NOMO-1 treated with DMSO at 0.1 percent for 48 hours (cell line): ENCODE measurements around the gene CSTB.

Experiments used
- DNase-seq: peaks from one replicate; lab custom pipeline; 2025; ENCODE audit not compliant: unreplicated experiment; lab: John Stamatoyannopoulos, UW

CSTB gene

DNA sequence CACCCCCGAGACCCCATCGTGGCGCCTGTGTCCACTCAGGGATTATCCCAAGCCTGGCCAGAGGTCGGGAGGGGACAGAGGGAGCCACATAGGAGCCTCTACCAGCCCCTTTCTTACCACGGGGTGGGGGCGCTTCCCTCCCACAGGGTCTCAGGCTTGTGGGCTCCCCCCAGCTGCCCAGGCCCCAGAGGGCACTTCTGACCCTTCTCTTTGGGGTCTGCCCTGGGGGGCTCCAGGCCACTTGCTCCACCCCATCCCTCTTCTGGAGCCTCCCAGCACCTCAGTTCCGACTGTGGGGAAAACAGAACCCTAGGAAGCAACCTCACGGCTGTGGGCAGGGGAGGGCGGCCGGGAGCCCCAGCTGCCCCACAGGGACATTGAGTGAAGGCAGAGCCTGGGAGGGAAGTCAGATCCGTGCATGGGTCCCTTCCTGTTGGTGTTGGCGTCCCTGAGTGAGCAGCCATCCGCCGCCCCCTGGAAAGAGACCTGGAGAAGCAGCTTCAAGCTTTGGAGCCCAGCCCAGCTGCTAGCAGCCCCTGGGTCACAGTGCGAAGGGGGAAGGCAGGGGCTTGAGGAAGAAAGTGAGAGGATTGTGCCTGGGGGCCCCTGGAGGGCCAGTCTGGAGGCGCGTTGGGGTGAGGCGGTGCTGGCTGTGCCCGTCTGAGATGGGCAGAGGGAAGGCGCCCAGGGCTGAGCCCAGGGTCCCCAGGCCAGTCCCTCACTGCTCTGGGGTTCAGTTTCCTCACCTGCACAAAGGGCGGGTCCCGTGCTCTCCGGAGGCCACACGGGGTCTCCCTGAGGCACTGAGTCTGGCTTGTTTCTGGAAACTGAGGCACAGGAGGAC is 35.4 kb upstream of the CSTB start:
- DNase-seq = no peak

DNA sequence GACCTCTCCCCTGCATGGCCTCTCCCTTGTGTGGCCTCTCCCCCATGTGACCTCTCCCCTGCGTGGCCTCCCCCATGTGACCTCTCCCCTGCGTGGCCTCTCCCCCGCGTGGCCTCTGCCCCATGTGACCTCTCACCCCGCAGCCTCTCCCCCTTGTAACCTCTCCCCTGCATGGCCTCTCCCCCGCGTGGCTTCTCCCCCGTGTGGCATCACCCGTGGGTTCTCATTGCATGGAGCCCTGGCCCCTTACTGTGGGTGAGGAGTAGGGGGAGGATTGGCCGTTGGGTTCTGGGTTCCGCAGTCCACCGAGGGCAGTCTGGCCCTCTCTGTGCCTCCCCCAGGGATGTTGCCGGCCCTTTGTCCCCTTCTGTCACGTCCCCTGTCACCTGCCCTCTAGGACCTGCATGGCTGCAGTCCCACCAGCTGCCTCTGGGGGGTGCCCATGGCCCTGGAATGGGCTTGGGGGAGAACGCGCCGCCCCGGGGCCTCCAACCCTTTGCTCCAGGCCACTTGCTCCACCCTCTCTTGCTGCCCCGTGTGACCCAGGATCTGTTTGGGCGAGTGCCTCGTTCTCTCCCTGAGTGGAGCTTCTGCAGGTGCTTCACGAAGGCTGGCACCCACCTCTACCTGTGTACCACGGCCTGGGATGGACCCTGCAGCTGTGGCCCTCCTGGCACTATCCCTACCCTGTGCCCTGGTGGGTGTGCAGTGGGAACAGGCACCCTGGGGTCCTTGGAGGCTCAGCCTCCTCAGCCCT is 34.6 kb upstream of the CSTB start:
- peak; percentile 88 for DNase-seq

DNA sequence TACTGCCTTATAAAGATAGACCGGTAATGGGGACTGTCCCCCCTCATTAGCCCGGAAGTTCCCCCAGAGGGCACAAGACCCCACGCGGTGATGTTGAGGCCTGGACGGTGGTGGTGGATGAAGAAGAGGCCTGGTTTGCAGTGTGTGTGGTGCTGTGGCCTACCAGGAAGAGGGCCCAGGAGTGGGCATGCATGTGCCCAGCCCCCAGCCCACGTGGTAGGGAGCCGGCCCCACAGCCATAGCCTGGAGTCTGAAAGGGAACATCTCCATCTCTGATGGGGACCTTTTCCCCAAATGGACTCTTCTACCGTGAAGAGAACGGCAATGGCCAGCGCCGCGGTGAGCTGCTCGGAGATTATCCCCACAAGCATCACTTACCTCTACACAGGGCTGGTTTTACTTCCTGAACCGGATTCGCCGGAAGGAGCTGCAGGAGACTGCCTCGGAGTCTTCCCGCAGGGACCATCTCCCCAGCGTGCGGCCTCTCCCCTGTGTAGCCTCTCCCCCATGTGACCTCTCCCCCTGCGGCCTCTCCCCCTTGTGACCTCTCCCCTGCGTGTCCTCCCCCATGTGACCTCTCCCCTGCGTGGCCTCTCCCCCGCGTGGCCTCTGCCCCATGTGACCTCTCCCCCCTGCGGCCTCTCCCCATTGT is 33.9 kb upstream of the CSTB start:
- no peak for DNase-seq

DNA sequence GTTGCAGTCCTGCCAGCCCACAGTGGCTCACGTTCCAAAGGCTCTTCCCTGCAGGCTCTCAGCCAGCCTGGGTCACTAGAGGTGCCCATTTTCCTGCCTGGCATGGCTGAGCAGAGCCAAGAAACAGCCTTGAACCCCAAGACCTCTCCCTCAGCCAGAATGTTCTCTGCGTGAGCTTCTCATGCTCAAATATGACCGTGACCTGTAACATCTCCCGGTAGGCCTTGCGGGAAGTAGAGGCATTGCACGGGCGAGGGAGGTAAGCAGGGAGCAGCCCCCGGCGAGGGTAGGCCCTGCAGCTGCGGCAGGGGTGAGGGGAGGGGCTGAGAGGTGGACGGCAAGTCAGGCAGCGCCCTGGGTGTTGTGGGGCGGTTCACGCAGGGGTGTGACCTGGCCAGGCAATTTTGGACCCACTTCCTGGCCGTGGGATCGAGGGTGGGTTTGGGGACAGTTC is 33.3 kb upstream of the CSTB start:
- DNase-seq = no peak

DNA sequence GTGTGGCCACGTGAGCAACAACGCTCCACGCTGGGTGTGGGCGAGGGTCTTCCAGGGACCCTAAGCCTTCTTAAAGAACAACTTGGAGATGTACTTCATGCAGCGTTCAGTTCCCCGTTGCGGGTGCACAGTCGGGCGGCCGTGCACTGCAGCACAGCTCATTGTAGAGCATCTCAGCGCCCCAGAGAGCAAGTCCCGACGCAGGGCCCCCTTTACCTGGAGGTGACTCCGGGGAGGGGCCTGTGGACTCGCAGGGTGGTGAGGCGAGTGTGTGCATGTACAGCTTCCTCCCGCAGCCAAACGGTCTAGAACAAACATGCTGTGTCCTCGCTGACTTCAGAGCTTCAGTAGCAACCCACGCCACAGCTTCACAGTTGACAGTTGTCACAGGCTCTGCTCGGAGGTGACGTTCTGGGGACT is 32.7 kb upstream of the CSTB start:
- no peak for DNase-seq

DNA sequence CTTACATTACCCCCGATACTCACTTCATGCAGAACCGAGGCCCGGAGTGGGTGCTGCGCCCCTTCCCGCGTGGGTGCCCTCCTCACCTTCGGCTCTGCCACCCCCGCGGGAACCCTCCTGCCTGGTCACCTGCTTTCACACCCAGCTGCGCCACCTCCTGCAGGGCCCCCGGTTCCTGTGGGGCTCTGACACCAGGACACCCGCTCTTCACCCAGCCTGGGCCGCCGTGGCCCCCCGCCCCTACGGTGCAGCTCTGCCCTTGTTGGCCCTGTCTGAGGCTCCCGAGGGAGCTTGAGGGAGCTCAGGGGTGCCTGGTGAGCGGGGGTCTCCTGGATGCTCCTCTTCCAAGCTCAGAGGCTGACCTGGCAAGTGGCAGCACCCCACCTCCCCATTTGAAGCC is 32.3 kb upstream of the CSTB start:
- no peak for DNase-seq

DNA sequence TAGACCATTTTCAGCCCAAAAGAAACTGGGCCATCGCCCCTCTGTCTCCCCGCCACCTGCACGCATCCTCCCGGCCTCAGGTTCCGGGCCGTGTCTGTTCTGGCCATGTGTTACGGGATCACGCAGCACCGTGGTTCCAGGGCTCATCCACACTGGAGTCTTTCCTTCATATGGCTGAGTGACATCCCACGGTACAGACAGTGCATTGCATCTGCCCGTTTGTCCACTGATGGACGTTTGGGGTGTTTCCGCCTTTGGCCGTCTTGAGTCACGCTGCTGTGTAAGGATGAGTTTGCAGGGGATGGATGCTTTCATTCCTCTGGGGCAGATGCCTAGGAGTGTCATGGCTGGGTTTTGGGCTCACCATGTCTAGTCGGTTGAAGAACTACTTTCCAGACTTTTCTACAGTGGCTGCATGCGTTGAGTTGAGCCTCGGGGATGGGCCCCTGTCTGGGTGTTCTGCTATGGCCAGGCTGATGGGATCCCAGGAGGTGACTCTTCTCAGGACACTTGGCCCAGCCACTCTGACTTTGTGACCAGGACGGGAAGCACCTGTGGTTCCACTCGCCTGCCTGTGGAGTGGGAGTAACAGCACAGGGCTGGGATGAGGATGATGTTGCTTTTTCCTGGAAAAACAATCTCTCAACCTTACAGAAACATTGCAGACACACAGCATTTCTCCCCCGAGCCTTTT is 30.1 kb upstream of the CSTB start:
- no peak for DNase-seq

DNA sequence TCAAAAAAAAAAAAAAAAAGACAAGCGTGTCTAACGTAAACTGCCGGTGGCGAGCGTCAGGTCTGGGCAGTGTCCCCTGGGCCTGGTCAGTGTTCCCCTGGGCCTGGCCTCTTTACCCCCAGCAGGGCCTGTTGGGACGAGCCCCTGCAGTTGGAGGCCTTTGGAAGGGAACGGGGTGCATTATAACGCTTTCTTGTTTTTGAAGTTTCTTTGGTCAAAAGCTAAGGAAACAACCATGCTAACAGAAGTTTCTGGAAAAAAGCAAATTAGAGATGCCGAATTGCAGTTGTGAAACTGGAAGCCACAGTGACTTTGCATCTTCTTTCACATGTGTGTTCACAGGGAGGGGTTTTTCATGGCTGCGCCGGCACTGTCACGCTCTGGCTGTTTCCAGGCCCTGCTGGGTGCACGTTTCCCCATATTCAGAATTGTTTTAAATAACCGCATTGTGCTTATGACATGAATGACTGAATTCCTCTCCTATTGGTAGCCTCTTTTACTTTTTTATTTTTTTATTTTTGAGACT is 29.2 kb upstream of the CSTB start:
- peak; percentile 92 for DNase-seq

DNA sequence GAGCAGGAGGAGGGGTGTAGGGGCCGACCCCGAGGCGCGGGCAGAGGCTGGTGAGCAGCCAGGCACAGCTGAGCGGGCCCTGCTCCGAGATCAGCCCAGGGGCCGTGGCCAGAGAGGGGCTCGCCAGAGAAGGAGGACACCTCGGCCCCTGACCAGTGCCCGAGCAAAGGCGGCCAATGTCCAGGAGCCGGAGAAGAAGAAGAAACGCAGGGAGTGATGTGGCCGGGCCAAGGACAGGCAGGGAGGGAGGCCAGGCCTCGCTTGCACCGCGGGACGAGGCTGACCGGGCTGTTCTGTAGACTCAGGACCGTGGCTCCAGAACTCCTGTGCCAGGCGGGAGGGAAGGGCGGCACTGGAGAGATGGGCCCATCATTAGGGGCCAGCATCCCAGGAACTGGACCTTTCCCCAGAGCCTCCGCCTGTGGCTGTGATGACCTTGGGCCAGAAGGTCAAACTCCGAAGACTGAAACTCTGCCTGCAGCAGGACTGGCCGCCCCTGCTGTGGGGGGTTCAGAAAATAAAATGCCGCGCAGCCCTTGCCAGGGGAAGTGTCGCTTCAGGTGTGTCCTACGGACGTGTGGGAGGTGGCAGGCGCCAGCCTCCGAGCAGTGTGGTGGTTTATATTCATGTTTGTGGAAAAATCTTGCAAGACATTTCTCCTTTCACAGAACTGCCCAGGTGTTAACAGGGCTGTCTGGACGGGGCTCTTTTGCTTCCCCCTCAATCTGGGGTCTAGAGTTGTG is 27.6 kb upstream of the CSTB start:
- DNase-seq = no peak

DNA sequence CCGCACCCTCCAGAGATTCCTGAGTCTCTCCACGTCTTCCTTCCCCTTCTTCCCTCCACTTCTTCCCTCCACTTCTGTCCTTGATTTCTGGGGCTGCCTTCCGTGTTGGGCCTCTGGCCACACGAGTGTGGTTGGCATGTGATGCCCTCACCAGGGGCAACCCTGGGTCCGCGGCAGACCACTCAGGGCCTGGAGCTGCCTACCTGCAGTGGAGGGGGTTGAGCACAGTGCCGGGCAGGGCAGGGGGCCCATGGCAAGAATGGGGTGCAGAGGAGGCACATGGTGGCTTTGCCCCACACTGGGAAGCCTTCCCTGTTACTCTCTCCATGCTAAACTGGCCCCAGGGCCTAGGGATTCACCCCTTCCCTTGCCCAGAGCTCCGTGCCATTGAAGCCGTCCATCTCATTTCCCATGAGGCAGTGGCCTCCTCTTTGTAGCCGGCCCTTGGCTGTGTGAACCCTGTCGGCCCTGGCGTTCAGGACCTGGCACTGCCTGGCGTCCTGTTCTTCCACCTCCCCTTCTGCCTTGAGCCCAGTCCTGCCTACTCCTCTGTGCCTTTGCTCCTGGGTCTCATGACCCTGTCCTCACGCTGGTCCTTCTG is 26.7 kb upstream of the CSTB start:
- DNase-seq = no peak

DNA sequence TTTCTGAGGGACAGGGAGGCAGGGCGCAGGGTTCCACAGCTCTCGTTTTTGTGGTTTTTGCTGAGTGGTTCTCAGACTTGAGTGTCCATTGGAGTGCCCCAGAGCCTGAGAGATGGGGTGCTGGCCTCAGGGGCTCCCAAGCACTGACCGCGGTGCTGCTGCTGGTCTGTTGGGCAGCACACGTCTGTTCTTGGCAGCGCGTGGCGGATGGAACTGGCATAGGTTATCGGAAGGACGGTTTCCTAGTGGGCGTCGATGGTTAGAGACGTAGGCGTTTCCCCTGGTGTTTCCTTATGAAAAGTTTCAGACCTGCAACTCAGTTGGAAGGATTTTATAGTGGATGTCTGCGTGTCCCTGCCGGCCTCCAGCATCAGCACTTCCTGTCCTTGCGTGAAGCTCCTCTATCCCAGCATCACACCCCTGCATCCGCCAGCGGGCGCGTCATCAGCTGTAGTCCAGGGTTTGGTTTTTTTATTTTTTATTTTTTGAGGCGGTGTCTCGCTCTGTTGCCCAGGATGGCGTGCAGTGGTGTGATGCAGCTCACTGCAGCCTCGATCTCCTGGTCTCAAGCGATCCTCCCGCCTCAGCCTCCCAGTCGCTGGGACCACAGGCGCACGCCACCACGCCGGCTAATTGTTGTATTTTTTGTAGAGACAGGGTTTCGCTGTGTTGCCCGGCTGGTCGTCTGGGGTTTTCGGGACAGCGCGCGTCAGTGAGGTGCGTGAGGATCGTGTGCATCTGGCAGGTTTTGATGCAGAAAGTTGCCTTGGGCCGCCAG is 25.1 kb upstream of the CSTB start:
- no peak for DNase-seq

DNA sequence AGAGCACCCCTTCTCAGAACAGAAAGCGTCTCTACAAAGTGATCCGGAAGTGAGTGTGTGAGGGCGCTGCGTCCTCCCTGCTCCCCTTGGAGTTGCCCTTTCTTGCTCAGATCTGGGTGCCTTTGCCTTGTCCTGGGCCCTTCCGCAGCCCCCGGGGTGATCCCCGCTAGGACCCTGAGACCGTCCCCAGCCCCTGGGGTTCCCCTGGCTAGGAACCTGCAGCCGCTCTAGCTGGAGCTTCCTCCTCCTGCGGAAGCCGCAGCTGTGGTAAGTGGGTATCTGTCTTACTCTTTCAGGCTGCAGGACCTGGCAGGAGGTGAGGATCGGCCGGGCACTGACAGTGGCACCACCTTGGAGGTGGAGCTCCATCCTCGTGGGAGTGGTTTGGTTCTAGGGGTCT is 24.5 kb upstream of the CSTB start:
- no peak for DNase-seq

DNA sequence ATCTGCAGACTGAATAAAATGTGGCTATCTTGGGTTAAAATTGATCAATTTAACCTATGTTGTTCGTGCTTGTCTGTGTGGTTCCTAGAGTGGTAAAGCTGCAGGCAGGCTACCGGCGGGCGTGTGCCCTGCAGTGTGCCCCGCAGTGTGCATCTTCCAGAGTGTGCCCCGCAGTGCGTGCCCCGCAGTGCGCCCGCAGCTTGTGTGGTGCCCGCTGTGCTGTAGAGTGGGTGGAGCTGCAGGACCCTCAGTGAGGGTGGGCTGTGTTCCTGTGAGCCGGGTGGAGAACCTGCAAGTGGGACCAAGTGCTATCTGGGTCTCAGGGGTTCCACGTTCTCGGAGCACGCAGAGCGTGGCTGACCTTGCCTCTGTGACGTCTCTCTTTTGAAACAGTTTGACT is 24.0 kb upstream of the CSTB start:
- no peak for DNase-seq

DNA sequence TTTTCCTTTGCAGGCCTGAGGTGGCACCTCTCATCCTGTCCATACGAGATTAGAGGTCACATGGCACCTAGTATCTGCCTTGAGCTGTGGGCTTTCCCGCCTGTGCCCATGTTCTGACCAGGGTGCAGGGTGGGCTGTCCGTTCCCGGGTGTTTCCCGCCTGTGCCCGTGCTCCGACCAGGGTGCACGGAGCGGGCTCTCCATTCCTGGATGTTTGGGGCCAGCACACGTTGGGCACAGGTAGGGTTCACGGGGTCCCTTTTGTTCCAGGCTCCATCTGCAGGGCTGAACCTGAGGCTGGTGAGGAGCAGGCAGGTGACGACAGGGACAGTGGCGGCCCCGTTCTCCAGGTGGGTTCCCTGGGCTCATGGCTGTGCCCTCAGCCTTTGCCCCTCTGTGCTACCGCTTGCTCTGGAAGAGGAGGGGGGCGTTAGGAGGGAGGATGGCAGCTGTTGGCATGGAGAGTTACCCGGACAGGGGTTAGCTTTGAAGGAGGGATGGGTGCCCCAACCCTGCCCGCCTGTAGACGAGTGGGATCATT is 23.3 kb upstream of the CSTB start:
- no peak for DNase-seq

DNA sequence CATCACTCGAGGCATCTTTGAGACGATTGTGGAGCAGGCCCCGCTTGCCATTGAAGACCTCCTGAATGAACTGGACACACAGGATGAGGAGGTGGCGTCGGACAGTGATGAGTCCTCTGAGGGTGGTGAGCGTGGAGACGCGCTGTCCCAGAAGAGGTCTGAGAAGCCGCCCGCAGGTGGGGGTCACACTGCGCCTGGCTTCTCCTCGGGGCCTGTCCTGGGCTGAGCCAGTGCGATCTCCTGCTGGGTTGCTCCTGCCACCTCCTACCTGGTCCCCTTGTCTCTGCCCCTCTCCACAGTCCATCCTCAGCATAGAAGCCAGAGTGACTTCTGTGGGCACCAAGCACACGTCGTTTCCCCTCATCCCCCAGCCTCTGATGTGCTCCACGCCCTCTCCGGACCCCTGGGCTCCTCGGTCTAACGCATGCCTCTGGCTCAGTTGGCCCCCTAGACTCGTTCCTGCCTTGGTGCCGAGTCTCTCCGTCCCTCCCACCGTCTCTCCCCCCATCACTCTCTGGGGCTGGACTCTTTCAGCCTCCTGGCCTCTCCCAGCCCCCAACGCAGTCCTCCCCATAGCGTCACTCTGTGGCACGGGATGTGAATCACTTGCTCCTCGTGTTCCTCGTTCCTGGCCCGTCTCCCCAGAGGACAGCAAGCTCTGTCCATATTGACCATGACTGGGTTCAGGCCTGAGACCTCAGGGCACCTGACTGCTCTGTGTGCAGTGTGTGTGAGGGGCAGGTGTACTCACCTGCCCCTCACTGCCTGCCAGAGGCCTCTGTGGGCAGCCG is 22.0 kb upstream of the CSTB start:
- no peak for DNase-seq

DNA sequence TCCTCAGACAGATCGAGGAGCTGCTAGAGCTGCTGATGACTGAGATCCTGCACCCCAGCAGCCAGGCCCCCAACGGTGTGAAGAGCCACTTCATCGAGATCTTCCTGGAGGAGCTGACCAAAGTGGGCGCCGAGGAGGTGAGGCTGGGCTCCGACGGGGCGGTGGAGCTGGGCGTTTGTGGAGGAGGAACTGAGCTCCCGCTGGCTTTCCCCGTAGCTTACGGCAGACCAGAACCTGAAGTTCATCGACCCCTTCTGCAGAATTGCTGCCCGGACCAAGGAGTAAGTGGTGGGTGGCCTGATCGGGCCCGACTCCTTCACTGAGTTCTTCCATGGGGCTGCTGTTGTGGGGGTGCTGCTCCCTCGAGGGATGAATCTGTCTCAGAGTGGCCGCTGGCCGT is 21.3 kb upstream of the CSTB start:
- no peak for DNase-seq

DNA sequence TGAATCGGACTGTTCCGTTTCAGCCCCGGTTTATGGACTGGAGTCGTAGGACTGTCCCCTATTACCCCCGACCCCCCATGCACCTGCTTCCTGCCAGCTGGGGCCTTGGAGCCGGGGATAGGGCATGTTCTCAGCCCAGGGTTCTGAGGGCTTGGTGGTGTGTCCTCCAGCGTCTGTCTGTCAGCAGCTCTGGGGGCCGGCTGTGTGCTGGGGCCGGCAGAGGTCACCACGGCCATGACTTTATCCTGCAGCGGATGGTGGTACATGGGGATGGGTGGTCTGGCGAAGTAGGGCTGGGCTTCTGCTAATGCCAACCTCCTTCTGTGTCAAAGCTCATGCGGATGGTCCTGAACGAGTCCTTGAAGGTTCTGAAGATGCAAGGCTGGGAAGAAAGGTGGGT is 18.7 kb upstream of the CSTB start:
- no peak for DNase-seq

DNA sequence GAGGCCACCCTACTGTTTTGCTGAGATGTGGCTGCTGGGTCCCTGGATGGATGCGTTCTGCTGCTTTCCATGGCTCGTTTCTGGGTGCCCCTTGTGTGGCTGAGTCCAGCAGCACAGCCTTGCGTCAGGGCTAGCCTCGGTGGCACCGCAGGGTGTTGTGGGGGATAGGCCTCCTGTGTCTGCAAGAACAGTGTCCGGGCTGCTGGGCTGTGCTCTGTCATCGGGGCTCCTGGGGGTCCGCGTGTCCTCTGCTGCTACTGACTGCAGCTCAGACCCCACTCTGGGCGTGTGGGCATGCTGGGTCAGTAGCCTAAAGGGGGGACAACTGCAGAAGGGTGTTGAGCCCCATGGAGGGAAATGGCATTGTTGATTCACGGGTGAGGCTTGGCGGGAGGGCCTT is 18.2 kb upstream of the CSTB start:
- DNase-seq = no peak
